ENCODE results near the gene ADAM15. TPM values are rescaled to one million over a fixed set of nuclear protein-coding genes. Genes with fewer than 3 reads are reported as not detected.

The ADAM15 gene
- total and polyA plus RNA-seq, 2 of the 8 experiments (the other 6 are each of a cell fraction or from before 2014, with no cell fraction given), result 32.9 to 37.6 TPM

DNA sequence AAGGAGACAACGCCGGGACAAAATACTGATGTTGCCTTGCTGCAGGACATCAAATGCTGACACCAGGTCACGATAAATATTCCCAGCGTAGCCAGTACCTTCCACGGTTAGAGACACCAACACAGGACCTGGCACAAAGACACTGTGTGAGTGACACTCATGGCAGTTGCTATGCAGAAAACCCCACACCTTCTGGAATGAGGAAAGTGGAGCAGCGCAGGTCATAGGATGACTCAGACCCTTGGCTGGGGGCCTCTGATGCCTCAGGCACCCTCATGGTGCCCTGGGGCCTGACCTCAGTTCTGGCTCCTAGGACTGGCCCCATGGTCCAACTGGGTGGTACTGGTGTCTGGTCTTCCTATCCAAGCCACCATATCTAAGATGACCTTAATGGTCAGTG is 24.5 kb upstream of the ADAM15 start:
- no peak overlapping the region for H2AK5ac ChIP-seq (ENCODE audit: low read depth, low read length)
- H3K23me2 ChIP-seq (ENCODE audit: low read depth, low read length), result no peaks in the 10 kb centered on the region
- no peak overlapping the region for H2BK20ac ChIP-seq (ENCODE audit: low read length)
- no peak overlapping the region for H3K9ac ChIP-seq (replicated peaks in 1 of 4; ENCODE audit: extremely low read depth in 1 of 4, low read depth in 3 of 4, low read length in 3 of 4)
- no peak overlapping the region for H2BK12ac ChIP-seq (ENCODE audit: low read depth, low read length)
- H3K79me2 ChIP-seq (ENCODE audit: control insufficient read depth in 1 of 2, insufficient read depth in 2 of 2, low read length in 2 of 2), result no peaks in the 10 kb centered on the region
- H2BK5ac ChIP-seq (ENCODE audit: low read depth, low read length), result no peak overlapping the region
- CTCF ChIA-PET (ENCODE audit: partially characterized antibody), result interaction anchor here (1.0 to 2.5 kb wide), 3 partner anchors 9 to 35 kb away, joined by 3 to 11 read pairs (median 6); no protein-coding TSS in a partner anchor
- H3K27ac ChIP-seq (ENCODE audit: low read depth, low read length), result no peak overlapping the region
- no peak overlapping the region for H4K91ac ChIP-seq (replicated peaks; ENCODE audit: insufficient read length, low read length)
- peaks cover 0 to 5% (median 0%) of the 10 kb centered on the region in 4 experiments; a peak in 2 of 7 replicates for H3K4me1 ChIP-seq (replicated peaks in 1 of 4; ENCODE audit: control insufficient read depth in 3 of 4, insufficient read depth in 4 of 4, low read length in 3 of 4)
- peaks cover 0 to 3% (median 0%) of the 10 kb centered on the region in 4 experiments; a peak in 1 of 7 replicates for H3K27me3 ChIP-seq (replicated peaks in 1 of 4; ENCODE audit: control insufficient read depth in 3 of 4, extremely low read depth in 1 of 4, insufficient read depth in 3 of 4, low read length in 3 of 4)
- no peaks in the 10 kb centered on the region for H3K36me3 ChIP-seq (ENCODE audit: control insufficient read depth in 2 of 4, insufficient read depth in 4 of 4, low read length in 3 of 4)
- POLR2A ChIA-PET (ENCODE audit: partially characterized antibody), result no interaction called here
- no peaks in the 10 kb centered on the region for H3K79me1 ChIP-seq (ENCODE audit: low read depth, low read length)
- 95% methylated on average over 6 of the region's 6 CpGs; no CpG with 5 or more reads in 1 of the 2 experiments for WGBS, 2 experiments (ENCODE audit: extremely low coverage in 1 of 2, insufficient coverage in 1 of 2, insufficient read length in 1 of 2, insufficient replicate concordance in 2 of 2, low coverage in 1 of 2, low lambda C conversion rate in 2 of 2, missing lambda C conversion rate in 1 of 2)
- no peak overlapping the region for H3K4me3 ChIP-seq (ENCODE audit: extremely low read depth in 1 of 4, insufficient read depth in 2 of 4, low read depth in 3 of 4, low read length in 4 of 4)
- H4K20me1 ChIP-seq (replicated peaks in 1 of 2; ENCODE audit: control insufficient read depth in 1 of 2, insufficient read depth in 2 of 2, low read length in 2 of 2), result no peaks in the 10 kb centered on the region
- no peak overlapping the region for H3K23ac ChIP-seq (ENCODE audit: insufficient read length)
- no peak overlapping the region for H2BK120ac ChIP-seq (replicated peaks; ENCODE audit: low read depth, low read length)
- no peak overlapping the region for H3K14ac ChIP-seq (ENCODE audit: insufficient read length)
- no peak overlapping the region for H3K56ac ChIP-seq (replicated peaks; ENCODE audit: insufficient read length, low read depth, low read length)
- H3K4ac ChIP-seq (replicated peaks; ENCODE audit: insufficient read length, low read depth, low read length), result no peak overlapping the region
- no peak overlapping the region for H4K8ac ChIP-seq (ENCODE audit: extremely low read depth, insufficient read depth, low read length)
- DNase-seq (ENCODE audit: low read depth in 1 of 2, low spot score in 2 of 2) (no peak), FAIRE-seq (no peak)
- H3K4me2 ChIP-seq (ENCODE audit: insufficient read depth in 1 of 2, low read depth in 2 of 2, low read length in 2 of 2), result no peak overlapping the region
- no peak overlapping the region for H3K18ac ChIP-seq (ENCODE audit: extremely low read depth, low read length)
- H4K5ac ChIP-seq (ENCODE audit: insufficient read length, low read depth, low read length), result no peak overlapping the region
- no peak overlapping the region; the same call in 1 of the 2 replicates for H2BK15ac ChIP-seq (ENCODE audit: low read length)
- H2AFZ ChIP-seq (ENCODE audit: low read length), result no peak overlapping the region
- H3K9me3 ChIP-seq (ENCODE audit: insufficient read depth in 2 of 2, low read depth in 1 of 2, low read length in 1 of 2), result no peaks in the 10 kb centered on the region
- TF ChIP-seq NRF1 (IDR thresholded peaks at IDR 0.05; ENCODE audit: low read depth, low read length) (no peak), EGR1 (IDR thresholded peaks at IDR 0.05; ENCODE audit: borderline replicate concordance, low read depth, low read length) (no peak), EZH2 (IDR thresholded peaks at IDR 0.05; ENCODE audit: low read depth, low read length, severe bottlenecking) (no peak), CBX5 (IDR thresholded peaks at IDR 0.05; ENCODE audit: low read depth, low read length) (no peak), KDM4A (IDR thresholded peaks at IDR 0.05; ENCODE audit: low read depth, low read length, severe bottlenecking) (no peak), GTF2F1 (IDR thresholded peaks at IDR 0.05; ENCODE audit: borderline replicate concordance, low read depth, low read length) (no peak), RFX5 (IDR thresholded peaks at IDR 0.05; ENCODE audit: borderline replicate concordance, low read depth, low read length) (no peak), RXRA (IDR thresholded peaks at IDR 0.05; ENCODE audit: insufficient read depth, low read depth, low read length) (no peak), HDAC2 (IDR thresholded peaks at IDR 0.05; ENCODE audit: borderline replicate concordance in 1 of 2, low read depth in 2 of 2, low read length in 2 of 2) (no peak), TEAD4 (IDR thresholded peaks at IDR 0.05; ENCODE audit: low read depth, low read length) (no peak)
- TF ChIP-seq, protein P1, sequence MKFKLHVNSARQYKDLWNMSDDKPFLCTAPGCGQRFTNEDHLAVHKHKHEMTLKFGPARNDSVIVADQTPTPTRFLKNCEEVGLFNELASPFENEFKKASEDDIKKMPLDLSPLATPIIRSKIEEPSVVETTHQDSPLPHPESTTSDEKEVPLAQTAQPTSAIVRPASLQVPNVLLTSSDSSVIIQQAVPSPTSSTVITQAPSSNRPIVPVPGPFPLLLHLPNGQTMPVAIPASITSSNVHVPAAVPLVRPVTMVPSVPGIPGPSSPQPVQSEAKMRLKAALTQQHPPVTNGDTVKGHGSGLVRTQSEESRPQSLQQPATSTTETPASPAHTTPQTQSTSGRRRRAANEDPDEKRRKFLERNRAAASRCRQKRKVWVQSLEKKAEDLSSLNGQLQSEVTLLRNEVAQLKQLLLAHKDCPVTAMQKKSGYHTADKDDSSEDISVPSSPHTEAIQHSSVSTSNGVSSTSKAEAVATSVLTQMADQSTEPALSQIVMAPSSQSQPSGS (IDR thresholded peaks at IDR 0.05; ENCODE audit: low read length), result no peak

All from H1 (cell line).